HG02938 (cell line): ENCODE measurements around the gene CDC34.

Experiments
- ATAC-seq: cut with Tn5 transposase; IDR thresholded peaks from one replicate; pipeline ENCODE4 v1.9.1; 2021; ENCODE audit warnings: mild to moderate bottlenecking, moderate library complexity; ENCODE audit not compliant: unreplicated experiment

Gene CDC34

GRCh38 chr19:519449-519865 lies 12.1 kb upstream of the CDC34 start:
- ATAC-seq = no peak

DNA sequence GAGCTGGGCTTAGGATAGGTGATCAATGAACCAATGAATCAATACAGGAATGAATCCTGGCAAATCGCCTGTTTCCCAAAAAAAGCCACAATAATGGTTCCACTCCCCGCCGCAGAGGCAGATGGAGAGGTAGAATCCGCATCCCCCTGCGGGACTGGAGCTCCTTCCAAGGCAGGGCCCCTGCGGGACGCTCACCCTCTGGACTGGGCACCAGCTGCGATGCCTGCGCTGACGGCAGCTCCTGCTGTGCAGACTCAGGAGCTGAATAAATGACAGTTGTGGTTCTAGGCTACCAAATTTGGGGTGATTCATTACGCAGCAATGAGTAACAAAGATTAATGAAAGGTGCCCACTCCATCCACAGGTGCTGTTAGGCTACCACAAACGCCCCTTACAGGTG lies 8.8 kb upstream of the CDC34 start:
- ATAC-seq = no peak

DNA sequence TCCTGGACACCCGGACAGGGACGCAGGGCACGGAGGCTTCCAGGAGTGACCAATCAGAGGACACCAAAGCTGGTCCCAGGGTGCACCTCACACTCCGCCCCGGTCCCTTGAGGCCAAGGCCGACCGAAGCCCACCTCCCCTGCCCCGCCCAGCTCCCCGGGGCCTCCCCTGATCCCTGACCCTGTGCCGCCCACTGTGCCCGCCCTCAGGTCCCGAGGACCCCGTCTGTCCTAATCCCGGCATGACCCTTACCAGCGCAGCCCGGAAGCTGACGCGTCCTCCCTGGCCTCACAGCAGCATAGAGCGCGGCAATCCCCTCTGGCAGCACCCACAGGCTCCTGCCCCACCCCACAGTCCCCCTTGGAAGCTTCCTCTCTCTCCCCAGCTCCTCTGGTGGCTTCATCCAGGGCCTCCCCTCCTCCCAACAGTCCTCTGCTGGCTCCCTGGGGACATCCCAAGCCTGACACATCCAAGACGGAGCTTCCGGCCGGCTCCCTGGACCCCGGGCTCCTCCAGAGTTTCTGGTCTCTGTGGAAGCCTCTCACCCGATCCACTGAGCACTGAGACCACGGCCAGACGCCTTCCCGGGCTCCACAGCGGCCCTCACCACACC lies 7.4 kb upstream of the CDC34 start:
- ATAC-seq = no peak

- no peak for ATAC-seq
Observed at GRCh38 chr19:525029-525428, 6.5 kb upstream of the CDC34 start.

- ATAC-seq = no peak
Observed at GRCh38 chr19:525857-526419, 5.6 kb upstream of the CDC34 start.

DNA sequence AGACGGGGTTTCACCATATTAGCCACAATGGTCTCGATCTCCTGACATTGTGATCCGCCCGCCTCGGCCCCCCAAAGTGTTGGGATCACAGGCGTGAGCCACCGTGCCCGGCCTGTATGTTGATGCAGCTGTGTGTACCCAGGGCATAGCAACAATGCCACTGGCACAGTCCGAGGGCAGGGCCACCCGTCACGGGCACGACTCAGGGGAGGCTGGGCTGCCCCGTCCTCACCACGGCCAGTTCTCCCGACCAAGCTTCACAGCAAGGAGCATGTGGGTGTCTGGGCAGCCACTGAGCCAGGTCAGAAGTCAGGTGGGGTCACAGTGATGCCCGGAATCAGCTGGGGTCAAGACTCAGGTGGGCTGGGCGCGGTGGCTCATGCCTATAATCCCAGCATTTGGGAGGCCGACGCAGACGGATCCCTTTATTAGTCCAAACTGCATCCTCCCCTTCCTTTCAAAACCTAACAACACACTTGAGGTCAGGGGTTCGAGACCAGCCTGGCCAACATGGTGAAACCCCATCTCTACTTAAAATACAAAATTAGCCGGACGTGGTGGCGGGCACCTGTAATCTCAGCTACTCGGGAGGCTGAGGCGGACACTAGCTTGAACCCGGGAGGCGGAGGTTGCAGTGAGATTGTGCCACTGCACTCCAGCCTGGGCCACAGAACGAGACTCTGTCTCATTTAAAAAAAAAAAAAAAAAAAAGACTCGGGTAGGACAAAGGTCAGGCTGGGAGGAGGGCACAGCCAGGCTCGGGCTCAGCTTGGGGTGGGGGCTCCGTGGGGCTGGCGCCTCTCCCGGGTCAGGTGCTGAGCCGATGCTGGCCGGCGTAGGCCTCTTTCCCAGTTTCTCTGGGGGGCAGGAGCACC lies 1.2 kb upstream of the CDC34 start:
- ATAC-seq = no peak

GRCh38 chr19:531009-531752 lies 379 bp upstream of the CDC34 start:
- peak; percentile 55 for ATAC-seq

GRCh38 chr19:532561-533363 lies 1.2 kb downstream of the CDC34 start:
- no peak for ATAC-seq

DNA sequence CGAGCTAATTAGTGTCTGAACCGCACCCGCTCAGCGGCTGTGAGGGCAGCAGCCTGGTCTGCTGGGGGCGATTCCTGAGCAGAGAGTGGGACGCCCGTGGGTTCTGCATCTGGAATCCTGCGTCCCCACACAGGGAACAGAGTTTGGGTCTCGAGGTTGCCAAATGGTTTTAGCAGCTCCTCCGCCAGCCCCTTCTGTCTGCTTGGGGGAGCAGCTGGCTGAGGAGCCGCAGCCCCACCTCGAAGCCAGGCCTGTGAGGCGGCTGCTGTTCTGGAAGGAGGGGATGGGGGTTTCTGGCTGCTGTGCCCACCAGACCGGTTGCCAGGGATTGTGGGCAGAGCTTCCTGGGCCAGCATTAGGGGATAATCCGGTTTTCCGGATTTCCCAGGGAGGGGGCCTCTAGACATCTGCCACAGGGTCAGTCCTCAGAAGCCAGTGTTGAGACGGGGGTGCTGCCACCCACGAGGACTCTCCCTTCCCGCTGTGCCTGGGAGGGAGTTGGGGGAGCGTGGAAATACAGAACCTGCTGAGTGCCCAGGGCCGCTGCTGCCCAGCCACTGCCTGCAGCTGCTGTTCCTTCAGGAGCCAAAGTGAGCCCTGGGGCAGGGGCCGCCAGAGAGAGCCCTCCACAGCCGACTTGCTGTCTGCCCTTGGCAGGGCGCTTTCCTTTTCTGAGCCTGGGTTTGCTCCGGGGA lies 2.0 kb downstream of the CDC34 start:
- no peak for ATAC-seq

DNA sequence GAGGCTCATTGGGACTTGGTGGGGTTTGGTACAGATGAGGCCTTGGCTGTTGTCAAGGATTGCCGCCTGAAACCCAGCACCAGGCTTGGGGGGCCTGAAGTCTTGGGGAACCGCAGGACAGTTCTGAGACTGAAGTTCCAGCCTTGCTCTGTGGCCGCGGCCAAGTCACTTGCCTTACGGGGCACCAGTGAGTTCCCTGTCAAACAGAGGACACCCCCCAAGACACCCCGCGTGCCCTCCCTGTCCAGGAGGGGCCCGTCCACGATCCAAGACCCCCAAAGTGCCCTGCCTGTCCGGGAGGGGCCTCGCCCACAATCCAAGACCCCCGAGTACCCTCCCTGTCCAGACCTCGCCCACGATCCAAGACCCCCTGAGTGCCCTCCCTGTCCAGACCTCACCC lies 2.5 kb downstream of the CDC34 start:
- no peak for ATAC-seq

DNA sequence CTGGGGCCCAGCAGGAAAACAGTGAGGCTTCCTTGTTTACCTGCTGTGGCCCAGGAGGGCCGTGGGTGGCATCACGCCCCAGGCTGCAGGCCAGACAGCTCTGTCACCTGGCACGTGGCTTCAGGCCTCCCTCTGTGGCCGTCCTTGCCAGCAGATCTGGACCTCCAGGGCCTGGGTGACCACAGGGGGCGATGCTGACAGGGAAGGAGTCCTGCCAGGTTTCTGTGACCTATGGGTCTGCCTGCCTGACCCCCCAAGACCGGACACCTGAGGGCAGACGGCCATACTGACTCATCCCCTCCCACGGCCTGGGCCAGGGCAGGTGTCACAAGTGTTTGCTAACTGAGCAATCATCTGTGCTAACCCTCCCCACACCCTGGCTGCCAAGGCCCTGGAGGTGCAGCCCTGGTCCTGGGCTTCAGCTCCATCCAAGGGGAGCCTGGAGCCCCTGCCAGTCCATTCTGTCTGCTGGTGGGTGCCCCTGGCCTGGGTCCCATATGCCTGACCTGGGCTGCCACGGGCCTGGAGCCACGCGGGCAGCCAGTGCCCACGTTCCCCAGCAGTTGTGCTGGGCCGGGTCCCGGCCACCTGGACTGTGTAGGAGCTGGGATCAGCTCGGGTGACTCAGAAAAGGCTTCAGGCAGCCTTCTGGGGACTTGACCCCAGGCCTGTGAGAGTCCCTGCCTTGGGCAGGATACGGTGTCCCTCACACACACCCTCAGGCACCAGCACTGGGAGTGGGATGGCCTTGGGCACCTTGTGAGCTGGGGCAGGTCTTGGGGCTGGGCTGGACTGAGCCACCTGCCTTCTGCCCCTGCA lies 3.7 kb downstream of the CDC34 start:
- ATAC-seq = no peak

DNA sequence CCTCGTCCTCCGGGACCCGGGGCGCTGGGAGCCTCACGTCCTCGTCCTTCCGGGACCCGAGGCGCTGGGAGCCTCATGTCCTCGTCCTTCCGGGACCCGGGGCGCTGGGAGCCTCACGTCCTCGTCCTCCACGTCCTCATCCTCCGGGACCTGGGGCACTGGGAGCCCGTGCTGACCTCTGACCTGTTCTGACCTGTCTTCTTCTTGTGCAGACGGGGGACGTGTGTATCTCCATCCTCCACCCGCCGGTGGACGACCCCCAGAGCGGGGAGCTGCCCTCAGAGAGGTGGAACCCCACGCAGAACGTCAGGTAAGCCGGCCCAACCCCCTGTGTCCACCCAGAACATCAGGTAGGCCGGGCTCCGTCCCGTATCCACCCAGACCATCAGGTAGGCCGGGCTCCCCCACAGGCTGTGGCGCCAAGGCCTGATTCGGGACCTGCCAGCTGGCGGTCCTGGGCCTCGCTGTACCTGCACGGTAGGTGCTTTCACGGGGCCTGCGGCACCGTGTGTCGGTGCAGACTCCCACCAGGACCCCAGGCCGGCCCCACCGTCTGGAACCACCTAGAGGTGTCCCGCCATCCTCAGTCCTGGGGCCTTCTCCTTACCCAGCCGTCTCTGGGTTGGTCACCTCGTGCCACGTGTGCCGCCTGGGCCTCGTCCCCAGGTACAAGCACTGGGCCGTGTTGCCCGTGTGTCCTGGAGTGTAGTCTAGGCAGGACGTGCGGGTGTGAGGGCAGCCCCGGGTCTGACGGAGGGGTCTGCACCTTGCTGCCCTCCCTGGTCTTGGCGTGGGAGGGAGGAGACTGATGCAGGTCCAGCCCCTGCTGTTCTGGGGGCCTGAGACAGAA lies 4.7 kb downstream of the CDC34 start:
- ATAC-seq = no peak

DNA sequence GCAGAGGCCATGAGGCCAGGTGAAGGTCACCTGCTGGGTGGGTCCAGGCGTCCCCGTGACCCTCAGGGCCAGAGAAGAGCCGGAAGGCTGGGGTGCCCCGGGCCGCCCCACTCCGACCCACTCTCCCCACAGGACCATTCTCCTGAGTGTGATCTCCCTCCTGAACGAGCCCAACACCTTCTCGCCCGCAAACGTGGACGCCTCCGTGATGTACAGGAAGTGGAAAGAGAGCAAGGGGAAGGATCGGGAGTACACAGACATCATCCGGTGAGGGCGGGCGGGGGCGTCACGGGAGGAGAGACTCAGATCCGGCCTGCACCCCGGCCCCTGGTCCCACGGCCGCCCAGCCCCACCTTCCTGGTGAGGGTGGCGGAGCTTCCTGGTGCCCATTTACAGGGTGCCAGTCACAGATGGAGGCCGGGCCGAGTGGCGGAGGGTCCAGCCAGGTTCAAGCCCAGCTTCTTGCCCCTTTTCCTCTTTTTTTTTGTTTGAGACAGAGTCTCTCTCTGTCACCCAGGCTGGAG lies 5.4 kb downstream of the CDC34 start:
- ATAC-seq = no peak

DNA sequence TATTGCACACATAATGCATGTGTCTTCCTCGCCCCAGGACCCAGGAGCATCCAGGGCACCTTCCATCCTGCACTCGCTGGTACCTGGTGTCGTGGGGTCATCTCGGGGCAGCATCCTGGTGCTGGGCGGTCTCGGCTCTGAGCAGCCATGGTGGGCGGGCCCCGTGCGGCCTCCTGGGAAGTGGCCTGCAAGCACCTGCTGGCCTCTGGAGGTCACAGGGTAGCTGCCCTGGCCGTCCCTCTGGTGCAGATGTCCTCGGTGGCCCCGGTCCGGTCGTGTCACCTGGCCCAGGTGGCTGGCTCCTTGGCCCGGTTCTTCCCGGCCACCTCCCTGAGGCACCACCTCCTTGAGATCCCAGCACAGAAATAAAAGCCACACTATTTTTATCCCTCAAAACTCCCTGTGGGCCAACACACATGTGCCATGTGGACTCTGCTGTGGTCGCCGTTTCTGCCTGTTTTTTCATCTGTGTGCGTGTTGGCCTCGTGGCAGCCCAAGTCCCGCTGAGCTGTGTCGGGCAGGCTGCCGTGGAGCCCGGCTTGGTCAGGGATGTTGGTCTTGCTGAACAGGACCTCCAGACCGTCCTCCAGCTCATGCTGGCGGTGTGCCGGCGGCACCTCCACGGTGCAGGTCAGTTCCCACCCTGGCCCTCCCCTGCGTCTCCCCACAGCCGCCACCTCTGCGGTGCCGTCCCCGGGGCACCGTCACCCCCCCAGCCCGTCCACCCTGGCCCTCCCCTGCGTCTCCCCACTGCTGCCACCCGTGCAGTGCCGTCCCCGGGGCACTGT lies 7.3 kb downstream of the CDC34 start:
- no peak for ATAC-seq

- no peak for ATAC-seq
Observed at GRCh38 chr19:539429-540030, 8.0 kb downstream of the CDC34 start.

GRCh38 chr19:540867-541637 lies 9.5 kb downstream of the CDC34 start:
- no peak for ATAC-seq
